GM18505 (cell line): ENCODE measurements around the gene MTFMT.
A peak's percentile ranks its signal among the peaks of the same experiment; 100 is the strongest.

Source experiments
- ATAC-seq: cut with Tn5 transposase; IDR thresholded peaks from one replicate; pipeline ENCODE4 v1.9.1; 2021; ENCODE audit not compliant: unreplicated experiment
- POLR2A ChIP-seq: IDR thresholded peaks from 4 replicates; pipeline ENCODE4 v1.6.1; 2011; ENCODE audit warnings: borderline replicate concordance; ENCODE audit not compliant: insufficient read depth, insufficient read length; ENCODE audit errors: extremely low read depth

Gene MTFMT

DNA sequence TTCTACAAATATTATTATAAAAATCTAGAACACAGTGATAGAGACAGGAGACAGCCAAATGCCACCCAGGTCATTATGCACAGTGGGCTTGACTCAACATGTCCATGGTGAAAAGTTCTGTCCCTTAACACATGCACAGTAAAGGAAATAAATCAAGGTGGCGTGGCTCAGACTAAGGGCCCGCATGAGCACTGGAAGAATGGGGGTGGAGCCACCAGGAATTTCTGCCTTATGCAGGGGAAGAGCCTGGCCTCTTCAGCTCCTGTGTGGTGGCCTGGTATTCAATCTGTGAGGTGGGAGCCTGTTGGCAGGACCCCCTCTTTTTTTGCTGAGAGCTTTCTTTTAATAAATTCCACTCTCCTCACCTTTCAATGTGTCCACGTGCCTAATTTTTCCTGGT lies 22.6 kb downstream of the MTFMT start:
- ATAC-seq, result no peak
- TF ChIP-seq POLR2A, result no peak

DNA sequence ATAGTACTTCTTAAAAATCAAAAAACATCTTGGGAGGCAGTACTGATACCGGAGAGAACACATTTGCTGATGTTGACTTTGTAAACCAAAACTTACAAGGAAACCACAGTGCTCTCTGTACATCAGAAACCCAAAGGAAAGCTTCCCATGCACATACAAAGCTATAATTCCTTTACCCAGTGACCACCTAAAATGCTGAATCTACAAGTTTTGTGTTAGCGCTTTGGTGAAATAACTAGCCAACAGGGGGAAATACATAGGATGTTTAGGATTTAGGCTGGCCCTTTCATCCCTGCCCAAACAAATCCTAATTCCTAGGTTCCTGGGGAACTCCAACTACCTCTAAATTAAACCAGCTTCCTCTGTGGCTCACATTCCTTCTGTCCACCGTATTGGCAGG lies 24.4 kb downstream of the MTFMT start:
- TF ChIP-seq POLR2A, result no peak
- ATAC-seq, result no peak

GRCh38 chr15:64997745-64998375 lies 31.6 kb downstream of the MTFMT start:
- no peak for TF ChIP-seq POLR2A
- no peak for ATAC-seq

GRCh38 chr15:64997066-64997465 lies 32.4 kb downstream of the MTFMT start:
- ATAC-seq, result no peak
- no peak for TF ChIP-seq POLR2A

DNA sequence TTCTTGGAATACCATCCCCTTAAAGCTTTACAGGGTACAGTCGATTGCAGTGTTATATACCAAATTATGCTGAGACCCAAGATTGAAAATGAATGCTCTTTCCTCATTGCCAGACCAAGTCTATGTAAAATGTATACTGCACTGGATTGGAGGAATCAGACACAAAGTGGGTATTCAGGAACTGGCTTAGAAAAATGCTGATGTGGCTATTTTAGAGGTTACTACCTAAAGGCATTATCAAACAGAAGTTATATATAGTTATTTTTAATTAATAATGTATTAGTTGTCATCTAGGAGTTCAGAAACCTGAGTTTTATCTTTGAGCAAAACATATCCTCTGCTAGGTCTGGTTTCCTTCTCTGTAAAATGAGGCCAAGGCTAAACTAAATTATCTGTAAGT lies 36.1 kb downstream of the MTFMT start:
- no peak for ATAC-seq
- no peak for TF ChIP-seq POLR2A

DNA sequence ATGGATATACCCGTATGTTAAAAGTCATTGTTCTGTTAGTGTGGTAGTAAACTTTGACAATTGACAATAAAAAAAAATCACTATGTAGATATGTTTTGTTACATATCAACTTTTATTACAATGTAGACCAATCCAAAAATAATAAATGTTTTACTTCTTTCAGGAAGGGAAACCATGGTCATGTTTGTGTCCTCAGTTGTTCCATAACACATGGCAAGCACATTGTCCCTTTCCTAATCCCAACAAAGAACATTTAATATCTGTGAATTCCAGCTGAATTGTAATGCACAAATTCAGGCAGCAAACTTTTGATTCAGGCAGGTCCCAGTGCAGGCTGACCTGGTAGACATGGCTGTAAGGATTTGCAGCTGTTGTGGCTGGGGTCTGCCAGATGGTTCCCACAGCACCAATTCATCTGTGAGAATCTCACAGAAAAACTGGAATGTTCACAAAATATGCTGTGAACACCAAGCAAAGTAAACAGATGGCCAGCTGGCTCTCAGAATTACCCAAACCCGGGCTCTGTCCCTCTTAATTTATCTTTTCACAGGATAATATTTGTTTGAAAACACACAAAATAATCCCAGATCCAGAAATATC lies 37.8 kb downstream of the MTFMT start:
- no peak for ATAC-seq
- TF ChIP-seq POLR2A, result no peak

DNA sequence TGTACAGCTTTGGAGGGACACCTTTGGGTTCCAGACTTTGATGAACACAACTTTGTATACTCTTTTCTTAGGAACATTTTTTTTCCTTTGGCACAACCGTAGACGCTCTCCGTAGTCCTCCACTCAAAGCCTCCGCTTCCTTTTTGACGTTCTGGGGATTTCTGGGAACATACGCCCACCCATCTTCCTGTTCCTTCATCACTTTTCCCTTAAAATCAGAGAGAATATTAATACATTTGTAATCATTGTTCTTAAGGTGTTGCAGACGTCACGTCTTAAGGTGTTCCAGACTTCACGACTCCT lies 39.3 kb downstream of the MTFMT start:
- no peak for TF ChIP-seq POLR2A
- no peak for ATAC-seq

DNA sequence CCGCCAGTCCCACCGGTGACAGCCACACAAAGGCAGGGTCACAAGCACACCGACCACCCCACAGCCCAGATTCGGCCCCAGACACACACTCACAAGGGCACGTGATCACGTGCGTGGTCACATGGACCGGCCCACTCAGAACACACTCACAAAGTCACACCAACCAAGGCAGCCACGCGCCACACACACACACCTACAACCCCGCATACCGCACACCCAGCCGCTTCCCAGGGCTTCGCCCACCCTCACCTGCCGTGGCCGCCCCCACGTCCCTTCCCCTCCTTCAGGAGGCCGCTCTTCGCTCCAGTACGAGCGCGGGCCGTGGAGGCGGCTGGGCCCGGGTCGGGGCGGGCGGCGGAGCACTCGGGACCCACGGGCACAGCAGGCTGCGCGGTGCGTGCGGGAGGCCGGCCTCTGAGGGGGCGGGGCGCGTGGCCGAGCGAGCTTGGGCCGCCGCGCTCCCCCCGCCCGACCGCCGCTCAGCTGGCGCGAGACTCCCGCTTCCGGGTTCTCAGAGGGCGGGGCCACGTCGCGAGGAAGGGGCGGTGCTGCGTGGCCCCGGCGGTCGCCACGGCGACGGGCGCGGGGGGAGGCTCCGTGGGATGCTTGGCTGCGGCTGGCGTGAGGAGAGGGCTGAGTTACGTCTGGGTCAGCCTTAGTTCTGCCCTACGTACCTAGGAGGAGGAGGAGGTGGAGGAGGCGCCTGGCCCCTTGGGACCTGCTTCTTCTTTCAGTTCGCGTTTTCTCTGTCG lies 39.8 kb downstream of the MTFMT start, which contains the start of gene SPG21:
Gene SPG21, minus strand, starts transcription at position 499 of the 752 bp plus-strand sequence. CDS start 6,345 bp downstream, outside the sequence.
- peak; percentile 94 for ATAC-seq
- TF ChIP-seq POLR2A, result peak; percentile 86

DNA sequence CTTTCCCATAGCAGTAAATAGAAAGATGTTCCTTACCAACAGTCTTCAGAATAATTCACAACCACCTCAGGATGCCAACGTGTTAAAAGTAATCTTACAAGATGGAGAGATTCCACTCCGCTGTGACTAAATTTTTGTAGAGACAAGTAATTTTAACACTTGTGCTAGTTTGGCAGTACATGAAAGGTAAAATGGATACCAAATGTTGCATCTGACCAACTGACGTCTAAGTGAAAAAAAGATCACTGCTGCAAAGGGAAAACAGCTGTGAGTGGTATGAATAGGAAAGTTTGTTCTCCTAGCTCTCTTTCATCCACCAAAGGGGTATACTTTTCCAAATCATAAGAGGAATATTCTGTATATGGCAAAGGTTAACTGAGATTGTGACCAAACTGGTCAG lies 42.3 kb downstream of the MTFMT start:
- no peak for ATAC-seq

GRCh38 chr15:64985366-64986033 lies 43.9 kb downstream of the MTFMT start:
- TF ChIP-seq POLR2A, result no peak
- no peak for ATAC-seq

More for the DNA sequence above, 42.3 kb downstream of the MTFMT start:
- no peak for TF ChIP-seq POLR2A

- TF ChIP-seq POLR2A, result no peak
- ATAC-seq, result no peak
Measured at GRCh38 chr15:64982472-64982871, 47.0 kb downstream of the MTFMT start.

- TF ChIP-seq POLR2A, result no peak
- ATAC-seq, result no peak
Measured at GRCh38 chr15:64981812-64982431, 47.5 kb downstream of the MTFMT start.

- TF ChIP-seq POLR2A, result no peak
- ATAC-seq, result no peak
Measured at GRCh38 chr15:64979252-64979710, 50.2 kb downstream of the MTFMT start.

DNA sequence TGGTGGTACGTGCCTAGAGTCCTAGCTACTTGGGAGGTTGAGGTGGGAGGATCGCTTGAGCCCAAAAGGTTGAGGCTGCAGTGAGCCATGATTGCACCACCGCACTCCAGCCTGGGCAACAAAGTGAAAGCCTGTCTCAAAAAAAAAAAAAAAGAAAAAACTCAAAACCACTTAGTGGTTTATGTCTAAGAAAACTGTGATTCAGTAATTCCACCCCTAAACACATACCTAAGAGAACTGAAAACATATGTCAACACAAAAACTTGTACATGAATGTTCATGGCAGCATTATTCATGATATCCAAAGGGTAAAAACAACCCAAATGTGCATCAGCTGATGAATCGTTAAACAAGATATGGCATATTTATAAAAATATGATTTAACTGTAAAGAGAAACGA lies 54.0 kb downstream of the MTFMT start:
- no peak for ATAC-seq
- no peak for TF ChIP-seq POLR2A

- no peak for ATAC-seq
- no peak for TF ChIP-seq POLR2A
Measured at GRCh38 chr15:64970698-64971097, 58.7 kb downstream of the MTFMT start.
